NCI-H146 treated with DMSO at 0.1 percent for 48 hours (cell line): ENCODE measurements around the gene SCAMP5.

Experiments used
- DNase-seq: peaks from one replicate; lab custom pipeline; 2025; ENCODE audit not compliant: unreplicated experiment; lab: John Stamatoyannopoulos, UW

SCAMP5 gene

DNA sequence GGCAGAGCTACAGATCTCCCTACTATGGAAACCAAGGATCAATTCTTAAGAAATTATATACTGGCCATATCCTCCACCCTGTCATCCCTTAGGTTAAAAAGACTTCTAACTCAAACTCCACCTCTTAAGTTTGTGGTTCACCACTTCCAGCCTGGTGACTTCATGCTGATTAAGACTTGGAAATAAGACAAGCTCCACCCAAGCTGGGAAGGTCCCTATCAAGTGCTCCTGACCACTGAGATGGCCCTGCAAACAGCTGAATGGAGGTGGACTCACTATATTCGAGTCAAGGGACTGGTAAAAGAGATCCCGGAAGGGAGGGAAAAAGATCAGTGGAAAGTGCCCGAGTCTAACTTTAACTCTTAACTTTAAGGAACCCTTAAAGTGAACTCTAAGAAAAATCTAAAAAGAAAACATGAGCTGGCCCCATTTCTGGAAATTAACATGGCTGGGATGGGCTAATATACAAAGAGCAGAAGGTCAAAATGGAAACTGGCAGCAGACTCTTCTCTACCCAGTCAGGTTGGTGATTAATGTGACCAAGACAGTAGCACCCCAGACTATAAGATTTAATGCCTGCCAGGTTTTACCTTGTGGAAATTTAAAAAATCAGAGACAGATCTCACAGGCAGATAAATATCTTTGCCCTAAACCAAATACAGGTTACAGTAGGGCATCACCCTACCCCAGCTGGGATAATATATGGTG, 71.9 kb downstream of the SCAMP5 start:
- DNase-seq: no peak

DNA sequence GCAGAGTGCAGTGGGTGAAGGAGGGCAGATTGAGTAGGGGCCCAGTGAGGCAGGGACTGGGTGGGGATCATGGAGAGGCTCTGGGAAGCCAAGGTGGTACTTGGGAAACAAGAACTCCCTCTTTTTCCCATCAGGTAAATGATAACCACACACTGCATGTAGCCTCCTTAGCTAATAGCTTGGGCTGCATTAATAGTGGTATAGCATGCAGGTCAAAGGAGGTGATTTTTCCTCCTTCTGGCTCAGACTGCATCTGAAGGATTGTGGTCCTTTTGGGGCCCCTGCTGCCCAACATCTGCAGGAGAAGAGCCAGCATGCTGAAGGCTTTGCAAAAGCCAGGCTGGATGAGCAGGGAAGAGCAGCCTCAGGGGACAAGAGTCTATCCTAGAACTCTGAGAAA, 73.4 kb downstream of the SCAMP5 start:
- DNase-seq: no peak

DNA sequence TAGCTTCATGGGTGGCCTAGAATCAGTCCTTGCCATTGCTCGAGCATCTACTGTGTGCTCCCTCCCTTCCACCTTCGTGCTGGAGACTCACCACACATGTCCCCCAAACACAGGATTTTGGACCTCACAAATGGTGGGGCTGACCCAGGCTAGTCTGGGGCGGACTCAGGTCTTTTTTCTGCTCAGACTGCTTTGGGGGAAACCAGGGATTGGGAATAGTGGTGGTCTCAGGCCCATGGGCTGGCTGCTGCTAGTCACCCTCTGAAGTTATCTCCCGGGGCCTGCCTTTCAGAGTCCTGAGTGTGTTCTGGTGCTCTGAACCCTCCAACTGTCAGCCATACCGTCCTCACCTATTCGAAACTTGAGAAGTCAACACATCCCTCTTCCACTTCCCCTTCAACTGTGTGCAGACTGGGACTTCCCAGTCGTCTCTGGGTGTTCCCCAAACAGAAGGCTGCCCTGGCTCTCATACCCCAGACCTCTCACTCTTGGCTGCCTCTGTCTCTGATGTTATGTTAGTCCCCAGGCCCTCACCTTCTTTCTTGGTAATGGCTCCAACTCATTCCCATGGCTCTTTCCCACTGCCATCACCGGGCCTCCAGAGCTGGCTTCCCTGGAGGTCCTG, 74.0 kb downstream of the SCAMP5 start:
- DNase-seq: no peak

DNA sequence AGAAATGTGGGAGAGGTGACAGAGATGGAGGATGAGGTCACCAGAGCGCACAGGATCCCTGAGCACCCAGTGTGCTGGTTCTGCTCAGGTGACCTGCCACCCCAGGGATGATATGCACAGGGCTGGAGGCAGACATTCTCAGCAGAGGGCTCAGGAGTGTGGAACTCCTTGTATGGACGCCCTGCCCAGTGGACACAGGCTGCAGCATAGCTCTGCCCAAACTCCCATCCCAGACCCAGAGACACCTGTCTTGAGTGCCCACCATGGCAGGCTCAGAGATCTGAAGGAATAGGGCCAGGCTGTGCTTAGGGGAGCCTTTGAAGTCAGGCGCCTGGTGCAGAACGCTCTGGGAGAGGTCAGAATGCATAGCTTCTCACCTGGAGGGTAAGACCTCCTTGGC, 75.3 kb downstream of the SCAMP5 start:
- DNase-seq: no peak
